GM08714 (cell line): ENCODE results near the gene RANBP2.

ENCODE experiments used
- H3K4me3 ChIP-seq: fragments of 200-500 bp; sonication (Bioruptor generic); 2 replicates; pipeline ENCODE4 v1.5.1; 2014; ENCODE audit warnings: mild to moderate bottlenecking, low read length, inconsistent platforms
- ZNF274 ChIP-seq: IDR thresholded peaks from 2 replicates; pipeline ENCODE4 v1.6.1; 2012; ENCODE audit warnings: mild to moderate bottlenecking, low read depth, low read length

Gene RANBP2

GRCh38 chr2:108824316-108825070 is 105.2 kb downstream of the RANBP2 start:
- TF ChIP-seq ZNF274, result no peak
- no peak overlapping the region for H3K4me3 ChIP-seq

DNA sequence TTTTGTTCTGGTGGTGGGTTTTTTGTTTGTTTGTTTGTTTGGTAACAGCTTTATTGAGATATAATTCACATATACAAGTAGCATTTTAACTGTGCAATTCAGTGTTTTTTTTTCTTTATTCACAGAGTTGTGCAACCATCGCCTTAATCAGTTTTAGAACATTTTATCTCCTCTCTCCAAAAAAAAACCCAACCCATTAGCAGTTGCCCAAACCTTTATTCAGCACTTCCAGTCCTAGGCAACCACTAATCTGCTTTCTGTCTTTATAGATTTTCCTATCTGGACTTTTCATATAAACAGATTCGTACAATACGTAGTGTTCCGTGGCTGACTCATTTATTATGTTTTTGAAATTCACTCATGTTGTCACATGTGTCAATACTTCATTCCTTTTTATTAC is 106.0 kb downstream of the RANBP2 start:
- H3K4me3 ChIP-seq, result no peak overlapping the region

DNA sequence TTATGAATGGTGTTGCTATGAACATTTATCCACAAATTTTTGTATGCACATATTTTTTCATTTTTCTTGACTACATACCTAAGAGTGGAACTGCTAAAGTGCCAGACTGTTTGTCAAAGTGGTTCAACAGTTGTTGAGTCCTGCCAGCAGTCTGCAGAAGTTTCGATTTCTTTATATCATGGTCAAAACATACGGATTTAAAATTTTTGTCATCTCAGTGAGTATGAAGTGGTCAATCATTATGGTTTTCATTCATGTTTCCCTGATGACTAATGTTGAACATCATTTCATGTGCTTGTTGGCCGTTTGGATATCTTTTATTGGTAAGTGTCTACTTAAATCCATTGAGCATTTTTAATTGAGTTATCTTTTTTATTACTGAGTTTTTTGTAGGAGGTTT is 106.5 kb downstream of the RANBP2 start:
- no peak for TF ChIP-seq ZNF274
- H3K4me3 ChIP-seq, result no peak overlapping the region

More for the DNA sequence above, 106.0 kb downstream of the RANBP2 start:
- no peak for TF ChIP-seq ZNF274

- H3K4me3 ChIP-seq, result no peak overlapping the region
- no peak for TF ChIP-seq ZNF274
Measured at GRCh38 chr2:108829578-108830310, 110.5 kb downstream of the RANBP2 start.

DNA sequence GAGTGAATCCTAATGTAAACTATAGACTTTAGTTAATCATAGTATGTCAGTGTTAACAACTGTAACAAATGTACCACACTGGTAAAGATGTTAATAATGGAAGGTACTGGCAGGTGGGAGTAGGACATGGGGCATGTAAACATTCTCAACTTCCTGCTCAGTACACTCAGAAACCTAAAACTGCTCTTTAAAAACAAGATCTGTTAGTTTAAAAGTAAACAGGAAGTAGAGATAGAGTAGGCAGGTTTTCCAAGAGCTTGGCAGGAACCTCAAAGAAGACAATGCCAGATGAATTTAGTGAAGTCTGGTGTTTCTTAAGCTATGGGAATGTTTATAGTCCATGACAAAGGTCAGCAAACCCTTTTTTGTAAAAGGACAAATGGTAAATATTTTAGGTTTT is 113.9 kb downstream of the RANBP2 start:
- no peak for TF ChIP-seq ZNF274
- no peak overlapping the region for H3K4me3 ChIP-seq

GRCh38 chr2:108834620-108835019 is 115.3 kb downstream of the RANBP2 start:
- no peak overlapping the region for H3K4me3 ChIP-seq
- TF ChIP-seq ZNF274, result no peak

DNA sequence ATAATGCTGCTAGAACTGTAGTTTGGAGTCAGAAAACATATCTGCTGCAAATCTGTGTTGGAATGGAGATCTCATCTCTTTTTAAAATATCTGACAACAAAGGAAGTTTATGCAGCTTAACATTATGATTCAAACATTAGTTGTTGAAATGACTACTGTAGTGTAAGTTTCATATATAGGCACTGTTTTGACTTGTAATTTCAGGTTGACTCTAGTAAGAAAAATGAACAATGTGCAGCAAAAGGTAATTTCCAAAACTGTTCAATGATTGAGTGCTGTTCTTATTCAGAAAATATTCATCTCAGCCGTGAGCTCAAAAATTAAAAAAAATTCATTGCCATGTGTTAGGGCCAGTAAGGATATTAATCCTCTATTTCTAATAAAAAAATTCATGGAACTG is 115.8 kb downstream of the RANBP2 start:
- no peak for TF ChIP-seq ZNF274
- H3K4me3 ChIP-seq, result no peak overlapping the region
